ENCODE data around the gene HOMER2. TPM values are rescaled to one million over a fixed set of nuclear protein-coding genes. Genes with fewer than 3 reads are reported as not detected.
A peak's percentile ranks its signal among the peaks of the same experiment; 100 is the strongest.

HOMER2 gene
- total and polyA plus RNA-seq, 2 of the 13 experiments (the other 11 are each of a cell fraction or from before 2014, with no cell fraction given) = 12.9 to 14.1 TPM

DNA sequence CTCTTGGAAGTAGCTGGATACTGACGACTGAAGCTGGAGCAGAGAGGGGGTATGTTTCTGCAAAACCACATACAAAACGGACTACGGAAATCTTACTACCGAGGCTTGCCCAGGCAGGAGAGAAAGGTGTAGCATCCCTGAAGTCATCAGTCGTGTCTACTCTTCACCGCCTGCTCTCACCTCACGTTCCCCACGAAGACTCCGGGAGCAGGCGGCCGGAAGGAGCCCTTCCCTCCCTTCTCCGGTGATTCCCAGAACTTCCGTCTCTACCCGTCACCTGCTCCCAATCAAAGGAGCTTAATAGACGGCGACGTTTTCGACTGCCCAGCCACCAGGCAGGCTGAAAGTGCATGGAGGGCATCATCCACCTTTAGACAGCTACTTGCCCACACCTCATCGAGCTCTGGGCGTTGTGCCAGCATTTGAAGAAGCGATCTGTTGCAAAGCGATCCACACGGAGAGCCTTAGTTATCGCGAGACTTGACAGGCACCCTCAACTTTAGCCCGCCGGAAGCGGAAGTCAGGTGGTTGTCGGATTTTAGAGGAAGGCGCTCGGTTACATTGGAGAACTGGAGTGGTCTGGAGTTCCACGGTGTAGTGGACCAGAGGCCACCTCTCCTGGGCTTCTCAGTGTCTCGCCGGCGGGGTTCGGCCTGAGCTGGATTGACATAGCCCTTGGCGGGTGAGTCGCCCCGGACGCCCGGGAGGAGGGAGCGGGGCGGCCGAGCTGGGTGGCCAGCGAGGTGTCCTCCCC is 33.3 kb upstream of the HOMER2 start, which contains the start of gene RAMAC (continued):
- no peak for TF ChIP-seq RARG (CRISPR knock-in tag; IDR thresholded peaks at IDR 0.05; ENCODE audit: low read depth)
- peak; percentile 63; the same call in 1 of the 2 replicates for TF ChIP-seq ZIK1 (CRISPR knock-in tag; IDR thresholded peaks at IDR 0.05; ENCODE audit: borderline replicate concordance, low read depth)
- TF ChIP-seq NRL (CRISPR knock-in tag; IDR thresholded peaks at IDR 0.05; ENCODE audit: borderline replicate concordance) = peak; percentile 93
- TF ChIP-seq MEIS2 (CRISPR knock-in tag; IDR thresholded peaks at IDR 0.05) = 0 out of 2 replicates have a peak, but pooled peaks have one; percentile 34
- TF ChIP-seq ZNF367 (CRISPR knock-in tag; IDR thresholded peaks at IDR 0.05; ENCODE audit: borderline replicate concordance) = peak; percentile 76; the same call in 1 of the 2 replicates
- TF ChIP-seq TEAD2 (CRISPR knock-in tag; IDR thresholded peaks at IDR 0.05) = peak; percentile 79; the same call in 1 of the 2 replicates
- TF ChIP-seq IKZF4 (CRISPR knock-in tag; IDR thresholded peaks at IDR 0.05; ENCODE audit: borderline replicate concordance, low read depth, not compliant biosample characterization) = no peak
- TF ChIP-seq, protein P1, sequence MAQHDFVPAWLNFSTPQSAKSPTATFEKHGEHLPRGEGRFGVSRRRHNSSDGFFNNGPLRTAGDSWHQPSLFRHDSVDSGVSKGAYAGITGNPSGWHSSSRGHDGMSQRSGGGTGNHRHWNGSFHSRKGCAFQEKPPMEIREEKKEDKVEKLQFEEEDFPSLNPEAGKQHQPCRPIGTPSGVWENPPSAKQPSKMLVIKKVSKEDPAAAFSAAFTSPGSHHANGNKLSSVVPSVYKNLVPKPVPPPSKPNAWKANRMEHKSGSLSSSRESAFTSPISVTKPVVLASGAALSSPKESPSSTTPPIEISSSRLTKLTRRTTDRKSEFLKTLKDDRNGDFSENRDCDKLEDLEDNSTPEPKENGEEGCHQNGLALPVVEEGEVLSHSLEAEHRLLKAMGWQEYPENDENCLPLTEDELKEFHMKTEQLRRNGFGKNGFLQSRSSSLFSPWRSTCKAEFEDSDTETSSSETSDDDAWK (CRISPR knock-in tag; IDR thresholded peaks at IDR 0.05) = no peak
- peak; percentile 55 for TF ChIP-seq TFE3 (CRISPR knock-in tag; IDR thresholded peaks at IDR 0.05)
- TF ChIP-seq, protein P2, sequence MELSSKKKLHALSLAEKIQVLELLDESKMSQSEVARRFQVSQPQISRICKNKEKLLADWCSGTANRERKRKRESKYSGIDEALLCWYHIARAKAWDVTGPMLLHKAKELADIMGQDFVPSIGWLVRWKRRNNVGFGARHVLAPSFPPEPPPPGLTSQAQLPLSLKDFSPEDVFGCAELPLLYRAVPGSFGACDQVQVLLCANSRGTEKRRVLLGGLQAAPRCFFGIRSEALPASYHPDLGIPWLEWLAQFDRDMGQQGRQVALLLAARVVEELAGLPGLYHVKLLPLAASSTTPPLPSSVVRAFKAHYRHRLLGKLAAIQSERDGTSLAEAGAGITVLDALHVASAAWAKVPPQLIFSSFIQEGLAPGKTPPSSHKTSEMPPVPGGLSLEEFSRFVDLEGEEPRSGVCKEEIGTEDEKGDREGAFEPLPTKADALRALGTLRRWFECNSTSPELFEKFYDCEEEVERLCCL (CRISPR knock-in tag; IDR thresholded peaks at IDR 0.05; ENCODE audit: borderline replicate concordance) = peak; percentile 82; the same call in 1 of the 2 replicates
- no peak for TF ChIP-seq MZF1 (CRISPR knock-in tag; IDR thresholded peaks at IDR 0.05; ENCODE audit: borderline replicate concordance)
- TF ChIP-seq JARID2 (CRISPR knock-in tag; IDR thresholded peaks at IDR 0.05; ENCODE audit: insufficient replicate concordance) = no peak
- TF ChIP-seq ISX (CRISPR knock-in tag; conservative IDR thresholded peaks at IDR 0.05) = no peak
- TF ChIP-seq DNMT3B (CRISPR knock-in tag; conservative IDR thresholded peaks at IDR 0.05) = 0 out of 2 replicates have a peak, but pooled peaks have one; percentile 65
- TF ChIP-seq U2AF1 (optimal IDR thresholded peaks at IDR 0.05; ENCODE audit: low read depth, low read length) = peak; percentile 45
- peak; percentile 68 for TF ChIP-seq GABPA (IDR thresholded peaks at IDR 0.05; ENCODE audit: low read depth, low read length)
- peak; percentile 94 for TF ChIP-seq GABPA (CRISPR knock-in tag; IDR thresholded peaks at IDR 0.05; ENCODE audit: low read depth)
- TF ChIP-seq, protein P3, sequence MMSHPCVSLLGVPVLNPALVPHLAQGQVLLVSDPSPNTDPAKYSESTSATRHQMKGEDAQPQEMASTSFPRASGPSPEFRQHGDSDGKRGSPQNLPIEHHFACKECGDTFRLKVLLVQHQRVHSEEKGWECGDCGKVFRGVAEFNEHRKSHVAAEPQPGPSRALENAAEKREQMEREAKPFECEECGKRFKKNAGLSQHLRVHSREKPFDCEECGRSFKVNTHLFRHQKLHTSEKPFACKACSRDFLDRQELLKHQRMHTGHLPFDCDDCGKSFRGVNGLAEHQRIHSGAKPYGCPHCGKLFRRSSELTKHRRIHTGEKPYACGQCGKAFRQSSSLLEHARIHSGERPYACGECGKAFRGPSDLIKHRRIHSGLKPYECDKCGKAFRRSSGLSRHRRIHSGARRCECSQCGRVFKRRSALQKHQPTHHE (CRISPR knock-in tag; IDR thresholded peaks at IDR 0.05; ENCODE audit: borderline replicate concordance) = 0 out of 2 replicates have a peak, but pooled peaks have one; percentile 51
- peak; percentile 70; the same call in 1 of the 2 replicates for TF ChIP-seq TBX2 (CRISPR knock-in tag; IDR thresholded peaks at IDR 0.05; ENCODE audit: borderline replicate concordance)
- TF ChIP-seq ZMAT5 (CRISPR knock-in tag; IDR thresholded peaks at IDR 0.05; ENCODE audit: borderline replicate concordance, low read depth) = no peak
- TF ChIP-seq ETS1 (CRISPR knock-in tag; IDR thresholded peaks at IDR 0.05) = no peak
